NCI-H226 (cell line): ENCODE measurements around the gene ZNF569.
"Not testable (repeated sequence)": the region's sequence is repeated elsewhere in the genome, so short reads cannot be mapped to it uniquely, and the experiment has no call there.

Source experiments
- DNase-seq: peaks from one replicate; pipeline ENCODE4 v3.0.0-alpha.2; 2015

Gene ZNF569

DNA sequence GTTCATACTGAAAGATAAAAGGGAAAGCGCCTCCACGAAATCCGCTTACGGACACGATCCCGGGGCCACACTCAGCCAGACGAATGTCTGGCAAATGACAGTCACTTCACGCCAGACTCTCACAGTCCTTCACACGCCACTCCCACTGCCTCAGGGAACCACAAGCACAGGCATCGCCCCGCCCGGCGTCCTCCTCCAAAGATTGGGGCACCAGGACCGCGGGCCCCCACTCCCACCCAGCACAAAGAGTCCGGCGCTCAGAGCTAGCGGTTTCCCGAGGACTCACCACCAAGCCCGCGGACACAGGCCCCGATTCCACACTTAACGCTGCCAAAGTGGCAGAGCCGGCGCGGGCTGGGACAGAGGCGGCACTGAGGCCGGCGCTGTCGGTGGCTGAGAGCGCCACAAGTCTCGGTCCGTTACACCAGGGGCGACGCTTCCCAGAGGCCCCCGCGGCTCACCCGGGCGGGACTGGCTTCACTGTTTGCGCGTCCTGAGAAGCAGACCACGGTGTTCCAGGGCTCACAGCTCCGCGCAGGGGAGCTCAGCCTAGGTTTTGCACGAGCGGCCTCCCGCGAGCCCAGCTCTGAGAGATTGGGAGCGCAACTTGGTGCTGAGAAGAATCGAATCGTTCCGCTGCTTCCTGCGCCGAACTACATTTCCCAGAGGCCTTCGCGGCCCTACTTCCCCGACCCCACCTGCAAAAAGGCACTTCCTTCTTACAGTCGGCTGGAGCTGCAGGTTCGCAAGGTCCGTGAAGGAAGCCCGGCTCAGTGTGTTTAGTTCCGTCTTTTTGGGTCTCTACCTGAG, at the start of gene ZNF569:
Gene ZNF569, minus strand, starts transcription at position 647 of the 810 bp plus-strand sequence. CDS start 22,523 bp downstream, outside the sequence.
- DNase-seq = peak; percentile 70

GRCh38 chr19:37513397-37513796, 46.2 kb upstream of the ZNF569 start:
- no peak for DNase-seq

- no peak for DNase-seq
Measured at GRCh38 chr19:37511821-37512220, 44.6 kb upstream of the ZNF569 start.

- DNase-seq = no peak
Measured at GRCh38 chr19:37511186-37511585, 43.9 kb upstream of the ZNF569 start.

- DNase-seq = no peak
Measured at GRCh38 chr19:37507167-37507464, 39.9 kb upstream of the ZNF569 start.

DNA sequence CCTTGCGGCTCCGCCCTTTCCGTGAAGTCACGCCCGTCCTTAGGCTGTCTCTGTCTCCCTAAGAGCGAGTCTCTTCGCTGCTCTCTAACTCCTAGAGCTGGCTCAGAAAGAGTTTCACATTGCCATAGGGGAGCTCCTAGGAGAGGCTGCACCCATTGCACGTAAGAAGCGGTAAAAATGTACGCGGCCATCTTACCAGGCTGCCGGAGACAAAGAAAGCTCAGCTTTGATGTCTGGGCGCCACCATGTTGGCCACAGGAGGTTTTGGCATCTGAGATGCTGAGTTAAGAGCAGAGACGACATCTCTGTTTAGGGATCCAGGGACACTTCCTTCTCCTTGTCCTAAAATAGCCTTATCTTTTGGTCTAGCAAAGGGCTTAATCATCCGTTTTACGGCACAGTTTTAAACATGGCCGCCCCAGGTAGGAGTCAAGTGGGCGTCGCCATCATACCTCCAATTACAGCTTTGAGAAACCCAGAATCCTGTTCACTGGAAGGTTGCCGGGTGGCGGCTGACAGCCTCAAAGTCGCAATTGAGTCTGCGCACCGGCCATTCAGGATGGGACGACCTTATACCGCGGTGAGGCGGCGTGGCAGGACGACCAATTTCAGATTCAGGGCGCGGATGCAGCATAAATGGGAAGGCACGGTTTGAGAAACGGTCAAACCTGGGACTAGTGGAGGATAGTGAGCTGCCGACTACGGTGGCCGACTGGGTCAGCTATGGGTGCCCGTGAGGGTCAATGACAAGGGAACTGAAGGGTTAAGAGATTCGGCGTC, 39.3 kb upstream of the ZNF569 start, which contains the start of gene ZNF793:
Gene ZNF793, plus strand, starts transcription at position 553 of the 780 bp plus-strand sequence. CDS start 16,501 bp downstream, outside the sequence.
- DNase-seq = no peak

DNA sequence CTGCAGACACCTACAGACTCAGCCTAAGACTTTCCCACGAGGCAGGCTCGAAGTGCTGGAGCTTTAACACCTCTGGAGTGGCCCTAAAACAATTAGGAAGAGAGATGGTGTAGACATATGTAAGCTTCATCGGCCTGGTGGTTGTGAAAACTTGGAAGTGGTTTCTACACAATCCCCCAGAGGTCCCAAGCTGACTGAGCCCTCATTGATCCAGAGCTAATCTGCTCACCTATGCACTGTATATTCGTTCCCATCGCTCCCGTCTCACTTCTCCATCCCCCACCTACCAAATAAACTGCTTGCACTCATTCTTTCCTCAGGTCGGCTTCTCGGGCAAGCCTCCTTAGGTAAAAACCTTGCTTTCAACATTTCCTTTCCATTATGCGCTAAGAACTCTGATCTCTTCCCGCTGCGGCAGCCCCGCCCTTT, 38.7 kb upstream of the ZNF569 start:
- no peak for DNase-seq

GRCh38 chr19:37492213-37492612, 25.0 kb upstream of the ZNF569 start:
- no peak for DNase-seq

- no peak for DNase-seq
Measured at GRCh38 chr19:37484406-37485168, 17.3 kb upstream of the ZNF569 start.

DNA sequence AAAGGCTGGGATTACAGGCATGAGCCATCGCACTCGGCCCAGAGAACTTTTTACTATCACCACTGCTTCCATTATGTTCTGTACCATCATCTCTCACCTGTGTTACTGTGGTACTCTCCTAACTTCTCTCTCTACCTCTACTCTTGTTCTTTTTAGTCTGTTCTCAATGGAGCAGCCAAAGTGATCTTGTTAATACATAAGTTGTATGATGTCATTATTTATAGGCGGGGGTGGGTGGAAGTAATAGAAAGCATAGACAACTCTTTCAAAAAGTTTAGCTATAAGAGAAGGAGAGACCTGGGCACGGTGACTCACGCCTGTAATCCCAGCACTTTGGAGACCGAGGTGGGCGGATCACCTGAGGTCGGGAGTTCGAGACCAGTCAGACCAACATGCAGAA, 4.9 kb upstream of the ZNF569 start:
- no peak for DNase-seq

DNA sequence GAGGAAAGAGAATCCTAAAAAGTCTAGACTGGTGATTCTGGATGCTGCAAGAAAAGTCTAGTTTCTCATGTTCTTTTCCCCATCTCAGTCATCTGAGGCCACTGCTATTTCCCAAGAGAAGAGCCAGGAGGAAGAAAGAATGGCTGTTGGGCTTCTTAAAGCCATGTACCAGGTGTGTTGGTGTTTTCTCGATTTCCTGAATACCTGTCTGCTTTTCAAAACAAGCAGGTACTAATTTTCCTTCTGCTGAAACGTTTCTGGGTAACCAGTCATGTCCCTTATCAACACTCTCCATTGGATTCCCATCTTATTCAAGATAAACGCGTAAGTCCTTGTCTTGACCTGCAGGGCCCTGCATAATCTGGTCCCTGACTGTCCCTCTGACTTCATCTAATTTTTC, 3.0 kb upstream of the ZNF569 start:
- DNase-seq = no peak

DNA sequence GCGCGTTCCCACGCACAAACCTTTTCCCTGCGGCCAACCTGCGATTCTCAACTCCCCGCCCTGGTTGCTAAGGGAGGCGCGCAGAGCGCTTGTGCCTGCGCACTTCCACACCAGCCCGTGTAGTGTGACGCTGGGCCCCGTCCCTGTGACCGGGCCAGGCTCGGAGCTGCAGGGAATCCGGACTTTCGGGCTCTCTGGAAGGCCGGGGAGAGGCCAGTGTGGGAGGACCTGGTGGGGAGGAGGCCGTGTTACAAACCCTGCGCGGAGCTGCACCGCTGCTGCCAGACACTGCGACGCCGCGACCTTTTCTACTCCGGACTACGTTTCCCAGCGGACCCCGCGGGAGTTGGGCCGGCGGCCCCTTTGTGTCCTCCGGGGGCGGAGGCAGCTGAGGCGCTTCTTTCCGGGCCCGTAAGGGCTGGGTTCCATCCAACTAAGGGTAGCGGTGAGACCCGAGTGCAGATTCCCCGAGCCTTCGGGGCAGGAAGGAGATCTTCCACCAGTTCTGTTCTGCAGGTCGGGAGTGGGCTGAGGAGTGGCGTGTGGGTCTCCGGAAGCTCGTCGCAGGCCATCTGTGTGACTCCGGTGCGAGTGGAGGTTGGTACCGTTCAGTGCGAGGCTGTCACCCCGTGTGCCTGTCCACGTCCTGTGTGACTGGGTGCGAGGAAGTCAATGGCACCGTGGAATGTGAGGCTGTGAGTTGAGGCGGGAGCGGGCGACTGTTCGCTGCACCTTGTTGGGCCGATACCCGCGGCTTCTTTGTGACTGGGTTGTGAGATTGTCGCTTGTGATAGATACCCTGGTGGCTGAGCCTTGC, 1.9 kb upstream of the ZNF569 start, which contains the start of gene ZNF570:
Gene ZNF570, plus strand, starts transcription at position 396 of the 817 bp plus-strand sequence. CDS start 999 bp downstream, outside the sequence.
- peak; percentile 30 for DNase-seq

GRCh38 chr19:37467608-37468090, 405 bp upstream of the ZNF569 start:
- DNase-seq = no peak

- DNase-seq = no peak
Measured at GRCh38 chr19:37466277-37466797, 907 bp downstream of the ZNF569 start.

DNA sequence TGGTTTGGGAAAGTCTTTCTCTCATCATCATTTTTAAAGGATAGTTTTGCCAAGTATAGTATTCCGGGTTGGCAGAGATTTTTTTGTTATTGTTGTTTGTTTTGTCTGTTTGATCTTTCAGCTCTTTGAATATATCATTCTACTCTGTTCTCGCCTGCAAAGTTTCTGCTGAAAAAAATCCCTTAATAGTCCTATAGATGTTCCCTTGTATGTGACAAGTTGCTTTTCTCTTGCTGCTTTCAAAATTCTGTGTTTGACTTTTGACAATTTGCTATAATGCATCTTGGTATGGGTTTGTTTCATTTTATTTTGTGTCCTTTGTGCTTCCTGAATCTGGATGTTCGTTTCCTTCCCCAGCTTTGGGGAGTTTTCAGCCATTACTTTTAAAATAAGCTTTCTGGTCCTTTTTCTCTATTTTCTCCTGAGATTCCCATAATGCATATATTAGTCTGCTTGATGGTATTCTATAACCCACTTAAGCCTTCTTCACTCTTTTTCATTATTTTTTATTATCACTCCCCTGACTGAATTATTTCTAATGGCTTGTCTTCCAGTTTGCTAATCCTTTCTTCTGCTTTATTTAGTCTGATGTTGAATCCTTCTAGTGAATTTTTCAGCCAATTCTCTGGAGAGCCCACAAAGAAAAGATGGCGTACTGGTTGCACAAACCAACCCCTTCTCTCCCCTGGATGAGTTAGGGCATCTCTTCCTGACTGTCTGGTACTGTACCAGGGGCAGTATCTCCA, 14.6 kb downstream of the ZNF569 start:
- DNase-seq = no peak

- no peak for DNase-seq
Measured at GRCh38 chr19:37413313-37414084, 53.7 kb downstream of the ZNF569 start.

DNA sequence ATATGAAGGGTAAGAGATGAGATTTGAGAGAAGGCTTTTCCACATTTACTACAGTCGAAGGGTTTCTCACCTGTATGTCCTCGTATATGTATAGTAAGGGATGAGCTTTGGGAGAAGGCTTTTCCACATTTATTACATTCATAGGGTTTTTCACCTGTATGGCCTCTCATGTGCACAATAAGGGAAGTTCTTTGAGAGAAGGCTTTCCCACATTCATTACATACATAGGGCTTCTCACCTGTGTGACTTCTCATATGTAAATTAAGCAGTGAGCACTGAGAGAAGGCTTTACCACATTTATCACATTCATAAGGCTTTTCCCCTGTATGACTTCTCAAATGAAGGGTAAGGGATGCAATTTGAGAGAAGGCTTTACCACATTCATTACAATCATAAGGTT, 54.5 kb downstream of the ZNF569 start:
- no peak for DNase-seq

DNA sequence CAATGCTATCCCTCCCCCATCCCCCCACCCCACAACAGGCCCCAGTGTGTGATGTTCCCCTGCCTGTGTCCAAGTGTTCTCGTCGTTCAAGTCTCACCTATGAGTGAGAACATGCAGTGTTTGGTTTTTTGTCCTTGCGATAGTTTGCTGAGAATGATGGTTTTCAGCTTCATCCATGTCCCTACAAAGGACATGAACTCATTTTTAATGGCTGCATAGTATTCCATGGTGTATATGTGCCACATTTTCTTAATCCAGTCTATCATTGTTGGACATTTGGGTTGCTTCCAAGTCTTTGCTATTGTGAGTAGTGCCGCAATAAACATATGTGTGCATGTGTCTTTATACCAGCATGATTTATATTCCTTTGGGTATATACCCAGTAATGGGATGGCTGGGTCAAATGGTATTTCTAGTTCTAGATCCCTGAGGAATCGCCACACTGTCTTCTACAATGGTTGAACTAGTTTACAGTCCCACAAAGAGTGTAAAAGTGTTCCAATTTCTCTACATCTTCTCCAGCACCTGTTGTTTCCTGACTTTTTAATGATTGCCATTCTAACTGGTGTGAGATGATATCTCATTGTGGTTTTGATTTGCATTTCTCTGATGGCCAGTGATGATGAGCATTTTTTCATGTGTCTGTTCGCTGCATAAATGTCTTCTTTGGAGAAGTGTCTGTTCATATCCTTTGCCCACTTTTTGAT, 61.0 kb downstream of the ZNF569 start:
- not testable (repeated sequence) for DNase-seq

DNA sequence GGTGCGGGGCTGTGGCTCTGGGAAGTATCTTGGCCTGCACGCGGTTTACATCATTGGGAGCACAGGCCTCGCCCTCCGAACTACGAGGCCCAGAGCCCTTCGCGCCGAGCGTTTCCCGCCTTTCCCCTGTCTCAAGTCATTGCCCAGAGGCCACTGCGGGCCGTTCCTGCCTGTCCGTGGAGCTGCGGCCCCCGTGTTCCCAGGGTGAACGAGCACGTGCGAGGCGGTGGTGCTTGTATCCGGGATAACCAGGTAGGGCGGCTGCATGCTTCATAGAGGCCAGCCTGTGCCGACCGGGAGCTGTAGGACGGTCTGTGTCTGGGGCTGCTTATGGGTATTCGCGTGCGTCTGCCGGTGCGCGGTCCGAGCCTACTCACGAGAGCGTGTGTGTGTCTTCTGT, 63.8 kb downstream of the ZNF569 start:
- no peak for DNase-seq

- no peak for DNase-seq
Measured at GRCh38 chr19:37401078-37401477, 66.2 kb downstream of the ZNF569 start.
